Measurements from ENCODE around the gene ATG7.

ATG7 gene

DNA sequence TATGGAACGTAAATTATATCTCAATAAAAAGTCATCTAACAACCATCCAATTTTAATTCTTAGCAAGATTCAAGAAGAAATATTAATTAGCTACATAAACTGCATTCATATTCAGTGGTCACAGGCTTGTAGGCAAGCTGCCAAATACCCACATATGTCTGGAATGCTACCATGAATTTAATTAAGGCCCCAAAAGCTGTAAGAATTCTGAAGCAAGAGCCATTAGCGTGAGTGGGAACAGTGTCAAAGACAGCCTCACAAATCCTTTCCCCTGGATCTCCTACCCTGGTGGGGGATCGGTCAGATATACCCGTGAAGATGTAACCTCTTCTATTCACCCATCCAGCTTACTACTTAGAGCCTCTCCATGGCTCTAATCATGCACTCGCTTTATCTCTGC, 40.0 kb downstream of the ATG7 start:
- Histone ChIP-seq H3K4me3 (IDR thresholded peaks at IDR 0.05; ENCODE audit: insufficient read depth, low read depth, low read length) (no peak overlapping the region), H3K36me3 (ENCODE audit: insufficient read depth) (no peaks in the 10 kb centered on the region), H2AFZ (ENCODE audit: low read depth) (no peak overlapping the region), H3K9ac (no peak overlapping the region), H3K27me3 (ENCODE audit: insufficient read depth, low read depth) (no peaks in the 10 kb centered on the region), H3K4me2 (no peak overlapping the region), H4K20me1 (ENCODE audit: insufficient read depth) (no peaks in the 10 kb centered on the region), H3K79me2 (ENCODE audit: insufficient read depth, low read depth) (no peaks in the 10 kb centered on the region), H3K27ac (no peak overlapping the region), H3K4me1 (ENCODE audit: low read depth, poor library complexity, severe bottlenecking) (peaks cover 8% of the 10 kb centered on the region)
- TF ChIP-seq CTCF (conservative IDR thresholded peaks at IDR 0.05; ENCODE audit: low read depth, low read length) = no peak

GRCh38 chr3:11317300-11317699, 45.1 kb downstream of the ATG7 start:
- Histone ChIP-seq H3K4me3 (IDR thresholded peaks at IDR 0.05; ENCODE audit: insufficient read depth, low read depth, low read length) (no peak overlapping the region), H3K9ac (no peak overlapping the region), H3K27me3 (ENCODE audit: insufficient read depth, low read depth) (no peaks in the 10 kb centered on the region), H3K4me2 (no peak overlapping the region), H3K4me1 (ENCODE audit: low read depth, poor library complexity, severe bottlenecking) (no peaks in the 10 kb centered on the region), H3K79me2 (ENCODE audit: insufficient read depth, low read depth) (no peaks in the 10 kb centered on the region), H2AFZ (ENCODE audit: low read depth) (no peak overlapping the region), H3K27ac (no peak overlapping the region), H4K20me1 (ENCODE audit: insufficient read depth) (no peaks in the 10 kb centered on the region), H3K36me3 (ENCODE audit: insufficient read depth) (no peaks in the 10 kb centered on the region)
- TF ChIP-seq CTCF (conservative IDR thresholded peaks at IDR 0.05; ENCODE audit: low read depth, low read length) = no peak

- H3K4me1 ChIP-seq (ENCODE audit: low read depth, poor library complexity, severe bottlenecking) = no peaks in the 10 kb centered on the region
- no peak overlapping the region for H3K4me2 ChIP-seq
- no peak overlapping the region for H2AFZ ChIP-seq (ENCODE audit: low read depth)
- no peak overlapping the region for H3K27ac ChIP-seq
- no peaks in the 10 kb centered on the region for H4K20me1 ChIP-seq (ENCODE audit: insufficient read depth)
- H3K9ac ChIP-seq = no peak overlapping the region
- no peaks in the 10 kb centered on the region for H3K36me3 ChIP-seq (ENCODE audit: insufficient read depth)
- no peaks in the 10 kb centered on the region for H3K27me3 ChIP-seq (ENCODE audit: insufficient read depth, low read depth)
- H3K4me3 ChIP-seq (IDR thresholded peaks at IDR 0.05; ENCODE audit: insufficient read depth, low read depth, low read length) = no peak overlapping the region
- no peaks in the 10 kb centered on the region for H3K79me2 ChIP-seq (ENCODE audit: insufficient read depth, low read depth)
- no peak for TF ChIP-seq CTCF (conservative IDR thresholded peaks at IDR 0.05; ENCODE audit: low read depth, low read length)
Observed at GRCh38 chr3:11322931-11323330, 50.7 kb downstream of the ATG7 start.

DNA sequence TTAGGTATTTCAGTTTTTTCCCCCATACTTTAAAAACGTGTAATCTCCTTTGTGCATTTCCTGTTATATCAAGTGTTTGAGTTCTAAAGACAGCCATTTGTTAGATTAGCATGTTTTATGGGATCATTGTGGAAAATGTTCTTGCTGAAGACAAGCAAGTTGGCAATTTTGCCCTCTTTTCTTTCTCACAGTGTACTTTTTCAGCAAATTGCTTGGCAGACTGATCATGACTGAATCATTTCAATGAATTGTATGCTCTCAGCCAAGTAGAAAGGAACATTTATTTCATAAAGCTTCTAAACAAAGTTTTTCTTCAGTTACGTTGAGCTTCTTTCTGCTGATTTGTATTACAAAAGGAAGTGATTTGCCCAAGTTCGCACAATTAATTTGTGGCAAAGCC, 51.6 kb downstream of the ATG7 start:
- no peaks in the 10 kb centered on the region for H4K20me1 ChIP-seq (ENCODE audit: insufficient read depth)
- no peak overlapping the region for H3K9ac ChIP-seq
- no peaks in the 10 kb centered on the region for H3K79me2 ChIP-seq (ENCODE audit: insufficient read depth, low read depth)
- no peaks in the 10 kb centered on the region for H3K36me3 ChIP-seq (ENCODE audit: insufficient read depth)
- H3K27me3 ChIP-seq (ENCODE audit: insufficient read depth, low read depth) = no peaks in the 10 kb centered on the region
- no peak for TF ChIP-seq CTCF (conservative IDR thresholded peaks at IDR 0.05; ENCODE audit: low read depth, low read length)
- H3K27ac ChIP-seq = no peak overlapping the region
- H3K4me2 ChIP-seq = no peak overlapping the region
- no peaks in the 10 kb centered on the region for H3K4me1 ChIP-seq (ENCODE audit: low read depth, poor library complexity, severe bottlenecking)
- no peak overlapping the region for H2AFZ ChIP-seq (ENCODE audit: low read depth)
- H3K4me3 ChIP-seq (IDR thresholded peaks at IDR 0.05; ENCODE audit: insufficient read depth, low read depth, low read length) = no peak overlapping the region

DNA sequence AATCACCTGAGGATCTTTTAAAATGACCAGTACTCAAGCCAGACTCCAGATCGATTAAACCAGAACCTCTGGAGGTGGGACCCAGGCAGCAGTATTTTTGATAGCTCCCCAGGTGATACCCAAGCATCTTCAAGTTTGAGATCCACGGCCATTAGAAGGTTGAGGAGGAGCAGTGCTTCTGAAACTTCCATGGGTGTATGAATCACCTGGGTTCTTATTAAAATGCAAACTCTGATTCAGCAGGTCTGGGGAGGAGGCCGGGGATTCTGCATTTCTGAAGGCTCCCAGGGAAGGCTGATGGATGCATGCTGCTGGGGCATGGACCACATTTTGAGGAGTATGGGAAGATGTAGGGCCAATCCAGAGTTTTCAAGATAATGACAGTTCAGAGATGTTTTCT, 55.4 kb downstream of the ATG7 start:
- no peaks in the 10 kb centered on the region for H3K27me3 ChIP-seq (ENCODE audit: insufficient read depth, low read depth)
- no peaks in the 10 kb centered on the region for H3K4me1 ChIP-seq (ENCODE audit: low read depth, poor library complexity, severe bottlenecking)
- no peaks in the 10 kb centered on the region for H3K36me3 ChIP-seq (ENCODE audit: insufficient read depth)
- no peak for TF ChIP-seq CTCF (conservative IDR thresholded peaks at IDR 0.05; ENCODE audit: low read depth, low read length)
- H3K79me2 ChIP-seq (ENCODE audit: insufficient read depth, low read depth) = no peaks in the 10 kb centered on the region
- no peak overlapping the region for H3K27ac ChIP-seq
- no peak overlapping the region for H3K9ac ChIP-seq
- no peaks in the 10 kb centered on the region for H4K20me1 ChIP-seq (ENCODE audit: insufficient read depth)
- H3K4me3 ChIP-seq (IDR thresholded peaks at IDR 0.05; ENCODE audit: insufficient read depth, low read depth, low read length) = no peak overlapping the region
- no peak overlapping the region for H3K4me2 ChIP-seq
- no peak overlapping the region for H2AFZ ChIP-seq (ENCODE audit: low read depth)
